Measurements from ENCODE around the gene P2RY2.

P2RY2 gene

GRCh38 chr11:73218106-73218829 lies at the start of gene P2RY2:
P2RY2 (plus strand) TSS chr11:73218281; CDS start chr11:73234160, 15,879 bp downstream.
- no peak for DNase-seq

GRCh38 chr11:73168925-73169579 lies 49.0 kb upstream of the P2RY2 start:
- no peak for DNase-seq

GRCh38 chr11:73170140-73170539 lies 47.9 kb upstream of the P2RY2 start:
- no peak for DNase-seq

- no peak for DNase-seq
Observed at GRCh38 chr11:73171436-73172161, 46.5 kb upstream of the P2RY2 start.

- no peak for DNase-seq
Observed at GRCh38 chr11:73172992-73173656, 45.0 kb upstream of the P2RY2 start.

GRCh38 chr11:73173755-73174494 lies 44.2 kb upstream of the P2RY2 start:
- DNase-seq, result no peak

GRCh38 chr11:73174495-73174791 lies 43.6 kb upstream of the P2RY2 start:
- no peak for DNase-seq

- DNase-seq, result no peak
Observed at GRCh38 chr11:73175551-73176144, 42.4 kb upstream of the P2RY2 start.

- DNase-seq, result no peak
Observed at GRCh38 chr11:73176145-73176873, 41.8 kb upstream of the P2RY2 start.

GRCh38 chr11:73176874-73177155 lies 41.3 kb upstream of the P2RY2 start:
- DNase-seq, result no peak

GRCh38 chr11:73177380-73177777 lies 40.7 kb upstream of the P2RY2 start:
- DNase-seq, result no peak

- peak; percentile 46 for DNase-seq
Observed at GRCh38 chr11:73177778-73178539, 40.1 kb upstream of the P2RY2 start.

GRCh38 chr11:73178681-73179080 lies 39.4 kb upstream of the P2RY2 start:
- no peak for DNase-seq

- DNase-seq, result no peak
Observed at GRCh38 chr11:73182824-73183321, 35.2 kb upstream of the P2RY2 start.

- DNase-seq, result peak; percentile 23
Observed at GRCh38 chr11:73184953-73185671, 33.0 kb upstream of the P2RY2 start.

- DNase-seq, result no peak
Observed at GRCh38 chr11:73185680-73186293, 32.3 kb upstream of the P2RY2 start.

GRCh38 chr11:73186294-73186850 lies 31.7 kb upstream of the P2RY2 start:
- DNase-seq, result no peak

- no peak for DNase-seq
Observed at GRCh38 chr11:73186886-73187285, 31.2 kb upstream of the P2RY2 start.

- no peak for DNase-seq
Observed at GRCh38 chr11:73187854-73188253, 30.2 kb upstream of the P2RY2 start.
